ENCODE measurements around the gene KRT4.

KRT4 gene

GRCh38 chr12:52813885-52814709 lies at the start of gene KRT4:
Gene KRT4 (minus strand): TSS chr12:52814116. CDS start chr12:52814058, 58 bp downstream.
- no peak for TF ChIP-seq CTCF (IDR thresholded peaks at IDR 0.05; ENCODE audit: insufficient read depth, low read length, poor library complexity, severe bottlenecking)

GRCh38 chr12:52862023-52862422 lies 48.1 kb upstream of the KRT4 start:
- no peak overlapping the region for H3K4me3 ChIP-seq (replicated peaks; ENCODE audit: low read depth, low read length)
- no peaks in the 10 kb centered on the region for H3K36me3 ChIP-seq (ENCODE audit: control insufficient read depth, insufficient read depth, low read length)
- H3K27me3 ChIP-seq (replicated peaks; ENCODE audit: control insufficient read depth, insufficient read depth, low read length) = peaks cover 1% of the 10 kb centered on the region
- no peak for DNase-seq (ENCODE audit: extremely low read depth, insufficient read length)
- no peak for TF ChIP-seq CTCF (IDR thresholded peaks at IDR 0.05; ENCODE audit: insufficient read depth, low read length, poor library complexity, severe bottlenecking)

More at GRCh38 chr12:52813885-52814709, at the start of gene KRT4:
- Histone ChIP-seq H3K4me3 (replicated peaks; ENCODE audit: low read depth, low read length) (no peak within 1 kb of the TSS), H3K36me3 (ENCODE audit: control insufficient read depth, insufficient read depth, low read length) (no peaks in the 10 kb centered on the region), H3K27me3 (replicated peaks; ENCODE audit: control insufficient read depth, insufficient read depth, low read length) (no peaks in the 10 kb centered on the region; the same call in 1 of the 2 replicates)
- no peak for DNase-seq (ENCODE audit: extremely low read depth, insufficient read length)

GRCh38 chr12:52861511-52861910 lies 47.6 kb upstream of the KRT4 start:
- peaks cover 1% of the 10 kb centered on the region for H3K27me3 ChIP-seq (replicated peaks; ENCODE audit: control insufficient read depth, insufficient read depth, low read length)
- no peak for TF ChIP-seq CTCF (IDR thresholded peaks at IDR 0.05; ENCODE audit: insufficient read depth, low read length, poor library complexity, severe bottlenecking)
- no peak for DNase-seq (ENCODE audit: extremely low read depth, insufficient read length)
- H3K36me3 ChIP-seq (ENCODE audit: control insufficient read depth, insufficient read depth, low read length) = no peaks in the 10 kb centered on the region
- no peak overlapping the region for H3K4me3 ChIP-seq (replicated peaks; ENCODE audit: low read depth, low read length)

GRCh38 chr12:52860102-52860823 lies 46.3 kb upstream of the KRT4 start:
- H3K27me3 ChIP-seq (replicated peaks; ENCODE audit: control insufficient read depth, insufficient read depth, low read length) = peaks cover 1% of the 10 kb centered on the region; the same call in 1 of the 2 replicates
- no peak for DNase-seq (ENCODE audit: extremely low read depth, insufficient read length)
- H3K4me3 ChIP-seq (replicated peaks; ENCODE audit: low read depth, low read length) = no peak overlapping the region
- H3K36me3 ChIP-seq (ENCODE audit: control insufficient read depth, insufficient read depth, low read length) = no peaks in the 10 kb centered on the region
- no peak for TF ChIP-seq CTCF (IDR thresholded peaks at IDR 0.05; ENCODE audit: insufficient read depth, low read length, poor library complexity, severe bottlenecking)

- peaks cover 1% of the 10 kb centered on the region for H3K27me3 ChIP-seq (replicated peaks; ENCODE audit: control insufficient read depth, insufficient read depth, low read length)
- H3K4me3 ChIP-seq (replicated peaks; ENCODE audit: low read depth, low read length) = no peak overlapping the region
- no peaks in the 10 kb centered on the region for H3K36me3 ChIP-seq (ENCODE audit: control insufficient read depth, insufficient read depth, low read length)
- no peak for TF ChIP-seq CTCF (IDR thresholded peaks at IDR 0.05; ENCODE audit: insufficient read depth, low read length, poor library complexity, severe bottlenecking)
- no peak for DNase-seq (ENCODE audit: extremely low read depth, insufficient read length)
Observed at GRCh38 chr12:52857500-52857899, 43.6 kb upstream of the KRT4 start.
